ENCODE measurements around the gene MALAT1. TPM values are rescaled to one million over a fixed set of nuclear protein-coding genes. Genes with fewer than 3 reads are reported as not detected.
A peak's percentile ranks its signal among the peaks of the same experiment; 100 is the strongest.

Gene MALAT1
- total and polyA plus RNA-seq, 2 of the 13 experiments (the other 11 are each of a cell fraction or from before 2014, with no cell fraction given), result 143 to 1,237 TPM

DNA sequence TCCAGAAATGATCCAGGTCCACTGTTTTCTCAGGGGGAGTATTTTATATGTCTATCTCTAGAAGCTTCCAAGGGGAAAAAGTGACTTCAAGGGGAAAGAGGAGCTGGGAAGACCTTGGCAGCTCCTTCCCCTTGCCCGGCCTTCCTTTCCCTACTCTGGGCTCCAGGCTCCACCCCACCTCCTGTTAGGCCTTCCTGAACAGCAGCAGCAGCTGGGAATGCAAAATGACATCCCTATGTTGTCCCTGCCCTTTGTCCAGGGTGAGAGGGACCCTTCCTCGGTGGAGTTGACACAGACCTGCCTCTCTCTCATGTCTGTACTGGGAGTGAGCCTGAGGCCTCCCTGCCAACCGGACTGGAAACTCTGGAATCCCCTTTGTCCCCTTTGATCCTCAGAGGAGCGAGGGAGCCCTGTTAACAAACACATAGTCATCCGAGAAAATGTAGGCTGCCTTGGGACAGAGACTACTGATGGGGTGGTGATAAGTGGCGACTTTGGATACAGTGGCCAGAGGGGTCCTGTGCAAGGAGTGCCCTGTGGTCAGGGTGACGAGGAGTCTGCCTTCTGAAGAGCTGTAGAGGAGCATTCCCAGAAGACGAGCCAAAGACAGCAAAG, 9.0 kb upstream of the MALAT1 start (continued):
- no peak for TF ChIP-seq ZNF703 (CRISPR knock-in tag; IDR thresholded peaks at IDR 0.05; ENCODE audit: borderline replicate concordance)
- TF ChIP-seq RXRA (CRISPR knock-in tag; IDR thresholded peaks at IDR 0.05), result peak; percentile 59; the same call in 1 of the 2 replicates
- TF ChIP-seq ZNF292 (CRISPR knock-in tag; IDR thresholded peaks at IDR 0.05; ENCODE audit: borderline replicate concordance, low read depth), result peak; percentile 79; the same call in 1 of the 2 replicates
- TF ChIP-seq ZMAT3 (CRISPR knock-in tag; conservative IDR thresholded peaks at IDR 0.05), result peak; percentile 19; the same call in 1 of the 2 replicates
- peak; percentile 63; the same call in 1 of the 2 replicates for TF ChIP-seq MEIS1 (CRISPR knock-in tag; IDR thresholded peaks at IDR 0.05; ENCODE audit: borderline replicate concordance)
- TF ChIP-seq ZNF724P (CRISPR knock-in tag; IDR thresholded peaks at IDR 0.05; ENCODE audit: borderline replicate concordance), result 0 out of 2 replicates have a peak, but pooled peaks have one; percentile 17
- 0 out of 2 replicates have a peak, but pooled peaks have one; percentile 48 for TF ChIP-seq FIP1L1 (IDR thresholded peaks at IDR 0.05; ENCODE audit: borderline replicate concordance, insufficient read depth, low read depth, low read length)
- TF ChIP-seq ZNF367 (CRISPR knock-in tag; IDR thresholded peaks at IDR 0.05; ENCODE audit: borderline replicate concordance), result no peak
- TF ChIP-seq ZBTB7A (CRISPR knock-in tag; IDR thresholded peaks at IDR 0.05), result peak; percentile 61; the same call in 1 of the 2 replicates
- TF ChIP-seq, protein P1, sequence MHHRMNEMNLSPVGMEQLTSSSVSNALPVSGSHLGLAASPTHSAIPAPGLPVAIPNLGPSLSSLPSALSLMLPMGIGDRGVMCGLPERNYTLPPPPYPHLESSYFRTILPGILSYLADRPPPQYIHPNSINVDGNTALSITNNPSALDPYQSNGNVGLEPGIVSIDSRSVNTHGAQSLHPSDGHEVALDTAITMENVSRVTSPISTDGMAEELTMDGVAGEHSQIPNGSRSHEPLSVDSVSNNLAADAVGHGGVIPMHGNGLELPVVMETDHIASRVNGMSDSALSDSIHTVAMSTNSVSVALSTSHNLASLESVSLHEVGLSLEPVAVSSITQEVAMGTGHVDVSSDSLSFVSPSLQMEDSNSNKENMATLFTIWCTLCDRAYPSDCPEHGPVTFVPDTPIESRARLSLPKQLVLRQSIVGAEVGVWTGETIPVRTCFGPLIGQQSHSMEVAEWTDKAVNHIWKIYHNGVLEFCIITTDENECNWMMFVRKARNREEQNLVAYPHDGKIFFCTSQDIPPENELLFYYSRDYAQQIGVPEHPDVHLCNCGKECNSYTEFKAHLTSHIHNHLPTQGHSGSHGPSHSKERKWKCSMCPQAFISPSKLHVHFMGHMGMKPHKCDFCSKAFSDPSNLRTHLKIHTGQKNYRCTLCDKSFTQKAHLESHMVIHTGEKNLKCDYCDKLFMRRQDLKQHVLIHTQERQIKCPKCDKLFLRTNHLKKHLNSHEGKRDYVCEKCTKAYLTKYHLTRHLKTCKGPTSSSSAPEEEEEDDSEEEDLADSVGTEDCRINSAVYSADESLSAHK (CRISPR knock-in tag; IDR thresholded peaks at IDR 0.05; ENCODE audit: borderline replicate concordance), result no peak
- no peak for TF ChIP-seq RAD51 (IDR thresholded peaks at IDR 0.05; ENCODE audit: borderline replicate concordance)
- no peak for TF ChIP-seq NFKBIZ (CRISPR knock-in tag; IDR thresholded peaks at IDR 0.05)
- peak; percentile 30; the same call in 1 of the 2 replicates for TF ChIP-seq NFYC (CRISPR knock-in tag; IDR thresholded peaks at IDR 0.05)
- TF ChIP-seq MTA3 (CRISPR knock-in tag; IDR thresholded peaks at IDR 0.05), result no peak
- no peak for TF ChIP-seq ZNF567 (CRISPR knock-in tag; IDR thresholded peaks at IDR 0.05; ENCODE audit: borderline replicate concordance)
- 0 out of 2 replicates have a peak, but pooled peaks have one; percentile 58 for TF ChIP-seq ZNF343 (CRISPR knock-in tag; IDR thresholded peaks at IDR 0.05)
- TF ChIP-seq, protein P2, sequence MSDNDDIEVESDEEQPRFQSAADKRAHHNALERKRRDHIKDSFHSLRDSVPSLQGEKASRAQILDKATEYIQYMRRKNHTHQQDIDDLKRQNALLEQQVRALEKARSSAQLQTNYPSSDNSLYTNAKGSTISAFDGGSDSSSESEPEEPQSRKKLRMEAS (IDR thresholded peaks at IDR 0.05), result no peak; the same call in 1 of the 2 replicates
- no peak for TF ChIP-seq TBX3 (IDR thresholded peaks at IDR 0.05; ENCODE audit: borderline replicate concordance)
- TF ChIP-seq, protein P3, sequence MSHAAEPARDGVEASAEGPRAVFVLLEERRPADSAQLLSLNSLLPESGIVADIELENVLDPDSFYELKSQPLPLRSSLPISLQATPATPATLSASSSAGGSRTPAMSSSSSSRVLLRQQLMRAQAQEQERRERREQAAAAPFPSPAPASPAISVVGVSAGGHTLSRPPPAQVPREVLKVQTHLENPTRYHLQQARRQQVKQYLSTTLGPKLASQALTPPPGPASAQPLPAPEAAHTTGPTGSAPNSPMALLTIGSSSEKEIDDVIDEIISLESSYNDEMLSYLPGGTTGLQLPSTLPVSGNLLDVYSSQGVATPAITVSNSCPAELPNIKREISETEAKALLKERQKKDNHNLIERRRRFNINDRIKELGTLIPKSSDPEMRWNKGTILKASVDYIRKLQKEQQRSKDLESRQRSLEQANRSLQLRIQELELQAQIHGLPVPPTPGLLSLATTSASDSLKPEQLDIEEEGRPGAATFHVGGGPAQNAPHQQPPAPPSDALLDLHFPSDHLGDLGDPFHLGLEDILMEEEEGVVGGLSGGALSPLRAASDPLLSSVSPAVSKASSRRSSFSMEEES (CRISPR knock-in tag; IDR thresholded peaks at IDR 0.05), result no peak
- TF ChIP-seq, protein P4, sequence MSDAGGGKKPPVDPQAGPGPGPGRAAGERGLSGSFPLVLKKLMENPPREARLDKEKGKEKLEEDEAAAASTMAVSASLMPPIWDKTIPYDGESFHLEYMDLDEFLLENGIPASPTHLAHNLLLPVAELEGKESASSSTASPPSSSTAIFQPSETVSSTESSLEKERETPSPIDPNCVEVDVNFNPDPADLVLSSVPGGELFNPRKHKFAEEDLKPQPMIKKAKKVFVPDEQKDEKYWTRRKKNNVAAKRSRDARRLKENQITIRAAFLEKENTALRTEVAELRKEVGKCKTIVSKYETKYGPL (CRISPR knock-in tag; IDR thresholded peaks at IDR 0.05), result no peak
- TF ChIP-seq KDM5B (CRISPR knock-in tag; IDR thresholded peaks at IDR 0.05; ENCODE audit: borderline replicate concordance), result no peak
- TF ChIP-seq RARA (CRISPR knock-in tag; IDR thresholded peaks at IDR 0.05), result peak; percentile 75
- TF ChIP-seq, protein P5, sequence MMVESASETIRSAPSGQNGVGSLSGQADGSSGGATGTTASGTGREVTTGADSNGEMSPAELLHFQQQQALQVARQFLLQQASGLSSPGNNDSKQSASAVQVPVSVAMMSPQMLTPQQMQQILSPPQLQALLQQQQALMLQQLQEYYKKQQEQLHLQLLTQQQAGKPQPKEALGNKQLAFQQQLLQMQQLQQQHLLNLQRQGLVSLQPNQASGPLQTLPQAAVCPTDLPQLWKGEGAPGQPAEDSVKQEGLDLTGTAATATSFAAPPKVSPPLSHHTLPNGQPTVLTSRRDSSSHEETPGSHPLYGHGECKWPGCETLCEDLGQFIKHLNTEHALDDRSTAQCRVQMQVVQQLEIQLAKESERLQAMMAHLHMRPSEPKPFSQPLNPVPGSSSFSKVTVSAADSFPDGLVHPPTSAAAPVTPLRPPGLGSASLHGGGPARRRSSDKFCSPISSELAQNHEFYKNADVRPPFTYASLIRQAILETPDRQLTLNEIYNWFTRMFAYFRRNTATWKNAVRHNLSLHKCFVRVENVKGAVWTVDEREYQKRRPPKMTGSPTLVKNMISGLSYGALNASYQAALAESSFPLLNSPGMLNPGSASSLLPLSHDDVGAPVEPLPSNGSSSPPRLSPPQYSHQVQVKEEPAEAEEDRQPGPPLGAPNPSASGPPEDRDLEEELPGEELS (CRISPR knock-in tag; IDR thresholded peaks at IDR 0.05), result 0 out of 2 replicates have a peak, but pooled peaks have one; percentile 38
- no peak for TF ChIP-seq U2AF1 (optimal IDR thresholded peaks at IDR 0.05; ENCODE audit: low read depth, low read length)

Measured in HepG2 (cell line).